SJSA1 (cell line): Measurements from ENCODE around the gene HLF. TPM values are rescaled to one million over a fixed set of nuclear protein-coding genes. Genes with fewer than 3 reads are reported as not detected.

Experiments used
- DNase-seq, 2 experiments: peaks; one replicate each; pipeline ENCODE4 v3.0.0-alpha.2; 2015 to 2020; ENCODE audit warnings: low spot score in 2 of 2, low read depth in 1 of 2
- H3K27ac ChIP-seq: fragments of 250-450 bp; sonication (Bioruptor Pico); 2 replicates; pipeline ENCODE4 v1.5.1; 2020; ENCODE audit warnings: mild to moderate bottlenecking, moderate library complexity
- H3K27me3 ChIP-seq: fragments of 250-450 bp; sonication (Bioruptor Pico); replicated peaks from 2 replicates; pipeline ENCODE4 v1.5.1; 2020; ENCODE audit warnings: mild to moderate bottlenecking, moderate library complexity
- H3K36me3 ChIP-seq: fragments of 250-450 bp; sonication (Bioruptor Pico); 2 replicates; pipeline ENCODE4 v1.5.1; 2020; ENCODE audit warnings: mild to moderate bottlenecking
- H3K4me1 ChIP-seq: fragments of 250-450 bp; sonication (Bioruptor Pico); replicated peaks from 2 replicates; pipeline ENCODE4 v1.6.1; 2021; ENCODE audit warnings: mild to moderate bottlenecking
- H3K4me3 ChIP-seq: fragments of 250-450 bp; sonication (Bioruptor Pico); 2 replicates; pipeline ENCODE4 v1.5.1; 2020; ENCODE audit warnings: mild to moderate bottlenecking
- H3K9me3 ChIP-seq: fragments of 250-450 bp; sonication (Bioruptor Pico); replicated peaks from 2 replicates; pipeline ENCODE4 v1.5.1; 2020; ENCODE audit warnings: mild to moderate bottlenecking
- total RNA-seq: library from RNA; depleted of rRNA; stranded (reverse); fragments of >200 nt; shearing (Covaris generic); gene quantifications from 2 replicates; pipeline ENCODE4 v1.2.3, GENCODE V29; 2014

Gene HLF
- total RNA-seq, 1 experiment from 2014 or later: 0.08 TPM

DNA sequence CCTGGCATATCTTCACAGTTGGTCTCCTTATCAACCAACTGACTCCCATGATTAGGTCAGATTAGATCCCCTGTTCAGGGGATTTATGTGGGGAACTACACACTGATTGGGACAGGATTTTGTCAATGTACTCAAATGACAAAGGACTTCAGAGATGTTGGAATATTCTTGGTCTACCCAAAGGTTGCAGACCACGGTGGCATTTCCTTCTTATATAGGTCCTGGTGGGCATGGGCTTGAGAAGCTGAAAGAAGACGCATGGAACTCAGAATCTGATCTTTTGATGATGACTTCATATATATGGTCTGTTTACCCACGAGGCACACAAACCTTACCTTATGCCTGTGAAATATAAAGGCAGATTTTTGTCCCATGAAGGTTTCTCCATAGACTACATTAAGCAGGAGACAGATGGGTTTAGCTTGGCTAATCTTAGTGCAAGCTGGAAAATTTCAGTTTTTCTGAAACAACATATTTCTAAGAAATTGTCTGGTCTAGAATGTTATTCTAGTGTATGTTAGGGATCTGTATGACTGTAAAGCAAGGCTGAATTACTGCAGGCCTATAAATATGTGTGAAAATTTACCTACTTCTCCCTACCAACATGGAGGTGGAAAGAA, 33.5 kb downstream of the HLF start:
- Histone ChIP-seq H3K9me3 (no peaks in the 10 kb centered on the region), H3K27me3 (no peaks in the 10 kb centered on the region), H3K27ac (no peak overlapping the region), H3K36me3 (no peaks in the 10 kb centered on the region), H3K4me3 (no peak overlapping the region), H3K4me1 (no peaks in the 10 kb centered on the region)
- DNase-seq: no peak

DNA sequence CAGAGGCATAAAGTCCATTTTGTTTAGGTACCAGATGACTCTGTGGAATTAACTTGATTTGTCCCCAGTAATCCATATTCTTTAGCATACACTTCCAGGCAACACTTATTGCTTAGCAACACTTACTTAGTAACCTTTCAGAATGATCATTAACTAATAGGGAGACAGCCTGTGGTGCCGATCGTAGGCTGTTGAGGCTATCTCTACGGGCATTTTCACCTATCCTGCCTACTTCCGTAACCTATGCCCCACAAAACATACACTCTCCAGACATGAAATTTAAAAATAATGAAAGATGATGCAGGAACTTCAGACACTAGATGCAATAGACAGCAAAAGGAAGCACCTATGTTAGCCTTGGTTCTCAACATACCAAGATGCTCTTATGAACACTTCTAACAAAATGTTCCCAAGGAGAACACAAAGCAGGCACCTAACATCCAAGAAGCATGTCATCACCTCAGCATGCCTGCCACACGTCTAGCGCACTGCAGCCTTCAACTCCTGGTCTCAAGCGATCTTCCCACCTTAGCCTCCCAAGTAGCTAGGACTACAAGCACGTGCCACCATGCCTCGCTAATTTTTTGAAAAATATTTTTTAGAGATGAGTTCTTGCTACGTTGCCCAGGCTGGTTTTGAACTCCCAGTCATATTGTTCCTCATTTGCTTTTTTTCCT, 34.5 kb downstream of the HLF start:
- Histone ChIP-seq H3K9me3 (no peaks in the 10 kb centered on the region), H3K27me3 (no peaks in the 10 kb centered on the region), H3K36me3 (no peaks in the 10 kb centered on the region), H3K27ac (no peak overlapping the region), H3K4me1 (no peaks in the 10 kb centered on the region), H3K4me3 (no peak overlapping the region)
- no peak for DNase-seq

DNA sequence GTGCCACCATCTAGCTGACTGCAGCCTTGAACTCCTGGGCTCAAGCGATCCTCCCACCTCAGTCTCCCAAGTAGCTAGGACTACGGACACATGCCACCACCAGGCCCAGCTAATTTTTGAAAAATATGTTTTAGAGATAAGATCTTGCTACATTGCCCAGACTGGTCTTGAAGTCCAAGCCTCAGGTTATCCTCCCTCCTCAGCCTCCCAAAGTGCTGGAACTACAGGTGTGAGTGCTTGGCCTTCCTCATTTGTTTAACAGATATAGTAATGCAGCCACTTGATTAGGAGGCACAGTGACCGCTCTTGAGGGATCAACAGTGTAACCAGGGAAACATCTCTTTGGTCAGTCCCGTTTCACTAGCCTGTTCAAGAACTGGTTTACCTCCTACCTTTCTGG, 35.1 kb downstream of the HLF start:
- H3K27ac ChIP-seq: no peak overlapping the region
- H3K9me3 ChIP-seq: no peaks in the 10 kb centered on the region
- H3K4me1 ChIP-seq: no peaks in the 10 kb centered on the region
- no peaks in the 10 kb centered on the region for H3K27me3 ChIP-seq
- no peak overlapping the region for H3K4me3 ChIP-seq
- no peaks in the 10 kb centered on the region for H3K36me3 ChIP-seq
- no peak for DNase-seq

DNA sequence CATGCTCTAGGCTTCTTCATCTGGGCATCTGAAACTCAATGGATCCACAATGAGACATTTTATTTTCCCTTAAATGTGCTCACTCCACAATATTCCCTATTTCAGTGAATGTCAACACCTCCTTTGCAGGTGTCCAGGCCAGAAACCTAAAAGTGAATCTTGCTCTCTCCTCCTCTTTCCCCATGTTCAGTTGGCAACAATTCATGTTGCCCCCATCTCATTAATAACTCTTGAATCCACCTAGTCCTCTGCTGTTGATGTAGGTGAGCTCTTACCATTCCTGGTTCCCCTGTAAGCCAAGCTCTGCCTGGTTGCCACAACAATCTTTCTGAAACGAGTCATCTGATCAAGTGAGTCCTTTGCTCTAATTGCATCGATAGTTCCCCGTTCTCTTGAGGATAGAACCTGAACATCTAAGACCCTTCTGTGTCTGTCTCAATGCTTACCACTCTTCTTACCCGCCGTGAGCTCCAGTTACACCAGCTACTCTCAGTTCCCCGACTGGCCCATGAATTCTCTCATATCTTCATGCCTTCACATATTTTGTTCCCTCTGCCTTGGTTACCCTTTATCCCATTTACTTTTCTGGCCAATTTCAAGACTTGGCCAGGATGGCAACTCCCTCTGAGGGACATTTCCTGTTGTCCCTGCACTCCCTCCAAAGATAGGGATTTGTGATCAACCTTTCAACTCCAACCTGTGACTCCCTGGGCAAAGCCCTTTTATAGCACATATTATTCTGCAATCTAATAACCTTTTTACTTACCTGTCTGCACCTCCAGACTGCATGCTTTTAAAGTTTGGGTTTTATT, 35.9 kb downstream of the HLF start:
- no peak overlapping the region for H3K4me3 ChIP-seq
- no peaks in the 10 kb centered on the region for H3K36me3 ChIP-seq
- H3K9me3 ChIP-seq: no peaks in the 10 kb centered on the region
- DNase-seq: no peak
- H3K27me3 ChIP-seq: no peaks in the 10 kb centered on the region
- no peak overlapping the region for H3K27ac ChIP-seq
- no peaks in the 10 kb centered on the region for H3K4me1 ChIP-seq

DNA sequence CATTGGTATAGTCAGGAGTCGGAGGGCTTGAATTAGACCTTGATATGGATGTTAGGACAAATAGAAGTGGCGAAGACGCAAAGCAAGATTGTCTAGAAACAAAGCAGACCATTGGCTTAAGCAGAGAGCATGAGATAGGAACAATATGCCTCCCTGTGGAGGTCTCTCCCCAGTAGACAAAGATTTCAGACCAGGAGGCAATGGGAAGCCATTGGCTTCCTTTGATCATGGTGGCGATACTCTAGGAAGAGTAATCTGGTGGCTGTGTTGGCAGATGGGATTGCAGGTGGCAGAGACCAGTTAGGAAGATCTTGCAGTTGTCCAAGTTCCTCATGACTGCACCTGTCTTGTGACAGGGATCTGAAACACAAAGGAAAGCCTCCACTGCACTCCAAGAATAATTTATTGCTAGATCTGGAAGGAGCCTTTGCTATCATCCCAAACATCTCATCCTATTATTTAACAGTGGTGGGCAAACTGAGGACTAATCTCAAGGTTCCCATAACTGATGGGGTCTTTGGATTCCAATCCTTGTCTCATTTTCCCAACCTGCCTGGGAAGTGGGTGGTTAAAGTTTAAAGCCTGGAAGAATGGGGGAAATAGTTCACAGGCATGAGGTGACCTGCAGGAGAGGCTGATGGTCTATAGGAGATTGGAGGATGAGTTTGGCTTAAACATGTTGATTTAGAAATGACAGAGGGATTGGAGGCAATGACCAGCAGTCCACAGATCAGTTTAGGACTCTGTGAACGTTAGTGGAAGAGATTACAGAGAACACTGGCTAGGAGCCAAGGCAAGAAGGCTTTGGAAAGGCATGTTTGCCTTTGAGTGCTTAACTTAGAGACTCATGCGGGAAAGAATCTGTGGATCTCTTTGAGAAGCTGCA, 37.0 kb downstream of the HLF start:
- no peaks in the 10 kb centered on the region for H3K4me1 ChIP-seq
- no peaks in the 10 kb centered on the region for H3K27me3 ChIP-seq
- no peaks in the 10 kb centered on the region for H3K9me3 ChIP-seq
- DNase-seq: no peak
- no peak overlapping the region for H3K27ac ChIP-seq
- no peaks in the 10 kb centered on the region for H3K36me3 ChIP-seq
- no peak overlapping the region for H3K4me3 ChIP-seq

DNA sequence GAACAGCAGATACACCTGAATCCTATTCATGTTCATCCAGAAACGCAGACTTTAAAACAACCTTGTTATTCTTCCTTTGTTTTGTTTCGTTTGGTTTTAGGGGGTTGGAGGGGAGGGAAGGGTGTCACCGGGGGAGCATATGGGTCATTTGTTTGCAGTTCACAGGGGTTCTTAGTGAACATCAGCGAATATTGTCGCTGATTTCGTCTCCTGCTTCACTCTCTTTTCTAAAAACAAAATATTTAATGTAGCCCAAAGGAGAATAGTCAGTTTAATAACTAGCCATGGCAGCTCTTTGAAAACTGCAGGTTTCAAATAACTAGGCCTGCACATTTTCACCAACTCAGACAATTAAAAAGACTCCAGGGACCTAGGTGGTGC, 37.6 kb downstream of the HLF start:
- Histone ChIP-seq H3K9me3 (no peaks in the 10 kb centered on the region), H3K4me1 (no peaks in the 10 kb centered on the region), H3K27me3 (no peaks in the 10 kb centered on the region), H3K4me3 (no peak overlapping the region), H3K36me3 (no peaks in the 10 kb centered on the region), H3K27ac (no peak overlapping the region)
- DNase-seq: no peak

DNA sequence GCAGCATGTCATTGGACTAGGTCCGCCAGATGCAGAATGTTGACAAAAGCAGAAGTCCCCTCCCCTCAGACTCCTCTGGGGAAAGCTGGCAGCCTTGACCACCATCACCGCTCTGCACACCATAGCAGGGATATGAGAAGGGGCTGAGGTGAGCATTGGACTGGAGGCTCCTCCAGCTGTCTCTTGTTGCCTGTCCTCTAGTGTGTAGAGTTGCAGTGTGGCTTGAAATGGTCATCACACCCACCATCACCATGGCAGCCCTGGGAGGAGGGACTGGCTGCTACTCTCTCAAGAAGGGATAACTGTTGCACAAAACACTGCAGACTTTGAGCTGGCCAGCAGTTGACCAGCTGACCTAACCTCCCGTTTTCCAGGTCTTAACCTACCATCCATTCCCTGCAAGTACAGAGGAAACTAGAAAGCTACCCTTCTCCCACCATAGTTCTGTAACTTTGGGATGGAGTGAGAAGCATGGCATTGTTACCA, 38.3 kb downstream of the HLF start:
- no peaks in the 10 kb centered on the region for H3K27me3 ChIP-seq
- H3K27ac ChIP-seq: no peak overlapping the region
- no peak overlapping the region for H3K4me3 ChIP-seq
- H3K36me3 ChIP-seq: no peaks in the 10 kb centered on the region
- no peak for DNase-seq
- H3K4me1 ChIP-seq: no peaks in the 10 kb centered on the region
- H3K9me3 ChIP-seq: no peaks in the 10 kb centered on the region

DNA sequence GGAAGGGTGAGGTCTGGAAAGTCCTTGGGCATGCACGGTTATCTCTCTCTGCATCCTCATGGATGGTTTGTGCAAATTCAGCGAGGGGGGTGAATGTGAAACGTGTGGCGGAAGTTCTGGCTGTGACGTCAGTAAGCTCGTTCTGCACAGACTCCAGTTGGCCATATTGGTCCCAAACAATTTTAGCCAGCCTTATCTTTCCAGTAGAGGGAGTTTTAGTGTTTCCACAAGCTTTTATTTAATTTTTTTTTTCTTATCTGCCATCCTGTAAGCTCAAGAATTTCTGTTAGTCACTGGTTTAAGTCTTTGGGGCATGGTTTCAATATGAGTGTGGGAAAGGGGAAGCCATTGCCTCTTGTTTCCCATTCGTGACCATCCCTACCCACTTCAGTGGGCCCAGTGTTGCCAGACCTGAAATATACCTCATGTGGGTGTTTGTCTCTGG, 39.0 kb downstream of the HLF start:
- H3K36me3 ChIP-seq: no peaks in the 10 kb centered on the region
- no peak overlapping the region for H3K4me3 ChIP-seq
- H3K27ac ChIP-seq: no peak overlapping the region
- H3K4me1 ChIP-seq: no peaks in the 10 kb centered on the region
- no peak for DNase-seq
- no peaks in the 10 kb centered on the region for H3K9me3 ChIP-seq
- no peaks in the 10 kb centered on the region for H3K27me3 ChIP-seq

DNA sequence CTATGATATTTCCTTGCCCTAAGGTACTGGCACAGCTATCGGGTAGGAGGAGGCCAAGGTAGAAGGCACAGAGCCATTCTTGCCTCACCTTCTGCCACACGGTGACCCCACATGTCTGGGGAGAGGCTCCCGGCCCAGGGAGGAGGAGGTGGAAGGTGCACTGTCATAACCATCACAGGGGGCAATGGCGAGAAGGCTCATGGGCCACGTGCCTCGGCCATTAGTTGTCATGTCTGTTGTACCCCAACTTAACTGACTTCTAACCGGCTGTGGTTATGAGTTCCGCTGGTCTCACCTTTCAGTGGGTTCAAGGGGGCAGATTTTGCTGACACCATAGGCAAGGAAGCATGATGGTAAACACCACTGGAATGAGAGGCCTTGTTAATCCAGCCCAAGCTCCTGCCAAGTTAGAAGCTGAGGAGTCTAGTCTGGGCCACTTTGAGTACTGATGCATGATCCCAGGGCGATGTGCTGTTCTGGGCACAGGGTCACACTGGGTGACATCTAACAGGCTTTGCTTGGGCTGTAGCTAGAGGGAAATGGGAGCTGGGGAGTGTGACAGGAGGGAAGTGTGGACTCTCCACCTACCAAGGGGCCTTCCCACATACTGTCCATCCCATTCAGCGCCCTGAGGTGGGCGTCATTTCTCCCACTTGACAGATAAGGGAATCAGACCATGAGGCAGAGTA, 39.6 kb downstream of the HLF start:
- DNase-seq: no peak
- Histone ChIP-seq H3K36me3 (no peaks in the 10 kb centered on the region), H3K4me1 (no peaks in the 10 kb centered on the region), H3K27ac (no peak overlapping the region), H3K9me3 (no peaks in the 10 kb centered on the region), H3K4me3 (no peak overlapping the region), H3K27me3 (no peaks in the 10 kb centered on the region)

DNA sequence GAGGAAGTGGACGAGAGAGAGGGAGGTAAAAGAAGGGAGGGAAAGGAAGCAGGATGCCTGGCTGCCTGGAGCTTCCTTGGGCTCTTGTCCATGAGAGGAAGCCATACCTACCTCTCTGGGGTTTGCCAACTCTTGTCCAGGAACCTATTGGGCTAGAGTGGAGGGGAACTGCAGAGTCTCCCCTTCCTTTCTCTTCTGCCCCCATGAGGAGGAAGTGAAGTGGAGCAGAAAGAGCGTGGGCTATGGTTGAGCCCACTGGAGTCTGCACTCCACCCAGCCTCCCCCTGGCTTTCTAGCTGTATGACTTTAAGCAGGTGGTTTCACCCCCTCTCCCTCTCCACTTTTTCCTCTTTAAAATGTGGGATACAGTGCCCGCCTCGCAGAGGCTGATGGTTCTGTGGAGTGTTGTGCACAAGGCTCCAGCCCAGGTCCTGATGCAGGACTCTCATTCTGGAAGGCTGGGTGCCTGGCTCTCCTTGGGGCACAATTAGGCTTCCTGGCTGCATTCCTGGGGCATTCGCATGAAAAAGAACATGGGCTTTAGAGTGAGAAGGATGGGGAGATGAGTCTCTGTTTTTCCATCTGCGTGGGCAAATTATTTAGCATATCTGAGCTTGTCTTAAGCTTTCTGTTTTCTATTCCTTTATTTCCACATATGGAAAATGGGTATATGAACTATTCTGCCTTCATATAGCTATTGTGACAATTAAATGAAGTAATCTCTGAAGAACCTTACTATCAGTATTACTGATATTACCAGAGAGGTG, 40.7 kb downstream of the HLF start:
- Histone ChIP-seq H3K27me3 (0 out of 2 replicates have a peak, but pooled peaks cover 2% of the 10 kb centered on the region), H3K27ac (no peak overlapping the region), H3K4me3 (no peak overlapping the region), H3K4me1 (no peaks in the 10 kb centered on the region), H3K9me3 (no peaks in the 10 kb centered on the region), H3K36me3 (no peaks in the 10 kb centered on the region)
- DNase-seq: no peak

DNA sequence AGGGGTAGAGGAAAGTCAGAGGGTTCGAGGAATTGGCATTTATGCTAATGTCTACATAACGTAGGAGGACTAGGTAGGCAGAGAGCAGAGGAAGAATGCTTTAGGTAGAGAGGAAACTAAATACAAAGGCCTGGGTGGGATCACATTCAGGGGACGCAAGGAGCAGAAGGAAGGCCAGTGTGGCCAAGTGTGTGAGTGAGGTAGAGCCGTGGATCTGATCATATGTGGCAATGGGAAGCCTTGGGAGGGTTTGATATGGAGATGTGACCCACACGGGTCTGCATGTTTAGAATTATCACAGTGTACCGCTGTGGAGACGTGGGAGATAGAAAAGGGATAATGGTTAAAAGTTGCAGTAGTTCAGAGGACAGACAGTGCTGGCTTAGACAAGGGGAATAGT, 43.1 kb downstream of the HLF start:
- Histone ChIP-seq H3K9me3 (no peaks in the 10 kb centered on the region), H3K4me3 (no peak overlapping the region), H3K27me3 (peaks cover 2% of the 10 kb centered on the region; the same call in 1 of the 2 replicates), H3K4me1 (no peaks in the 10 kb centered on the region), H3K36me3 (no peaks in the 10 kb centered on the region), H3K27ac (no peak overlapping the region)
- no peak for DNase-seq

DNA sequence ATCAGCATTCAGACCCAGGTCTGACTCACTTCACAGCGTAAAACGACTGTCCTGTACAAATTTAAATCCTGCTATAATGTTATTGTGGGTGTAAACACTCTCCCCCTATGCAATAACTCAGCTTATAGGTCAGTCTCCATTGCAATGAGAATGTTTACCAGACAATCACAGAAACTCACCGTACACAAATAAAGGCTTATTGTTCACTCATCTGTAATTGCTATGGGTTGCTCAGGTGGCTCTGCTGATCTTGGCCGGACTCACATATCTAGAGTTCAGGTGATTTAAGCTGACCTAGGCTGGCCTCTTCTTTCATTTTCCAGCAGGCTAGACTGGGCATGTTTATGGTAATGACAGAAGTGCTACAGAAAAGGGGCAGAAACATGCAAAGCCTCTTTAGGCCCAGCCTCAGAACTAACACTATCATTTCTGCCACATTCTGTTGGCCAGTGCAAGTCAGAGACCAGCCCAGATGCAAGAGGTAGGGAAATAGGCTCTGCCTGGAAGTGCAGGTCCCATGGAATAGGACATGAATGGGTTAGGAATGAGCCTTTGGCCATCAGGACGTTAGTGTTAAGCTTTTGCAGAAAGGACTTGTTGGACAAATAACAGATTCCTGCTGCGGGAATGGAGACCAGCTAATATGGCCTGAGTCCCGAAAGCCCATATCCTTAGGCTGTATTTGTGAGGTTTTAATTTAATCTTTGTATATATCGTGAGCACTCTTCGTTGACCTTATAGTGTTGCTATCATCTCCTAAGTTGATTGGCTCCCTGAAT, 44.0 kb downstream of the HLF start:
- no peak overlapping the region for H3K27ac ChIP-seq
- DNase-seq: no peak
- H3K4me1 ChIP-seq: no peaks in the 10 kb centered on the region
- H3K27me3 ChIP-seq: peaks cover 2% of the 10 kb centered on the region; the same call in 1 of the 2 replicates
- no peak overlapping the region for H3K4me3 ChIP-seq
- no peaks in the 10 kb centered on the region for H3K36me3 ChIP-seq
- H3K9me3 ChIP-seq: no peaks in the 10 kb centered on the region
